ENCODE measurements around the gene RNH1. TPM values are rescaled to one million over a fixed set of nuclear protein-coding genes. Genes with fewer than 3 reads are reported as not detected.

RNH1 gene
- polyA plus RNA-seq, 3 donors: 381 to 445 (median 443) TPM

DNA sequence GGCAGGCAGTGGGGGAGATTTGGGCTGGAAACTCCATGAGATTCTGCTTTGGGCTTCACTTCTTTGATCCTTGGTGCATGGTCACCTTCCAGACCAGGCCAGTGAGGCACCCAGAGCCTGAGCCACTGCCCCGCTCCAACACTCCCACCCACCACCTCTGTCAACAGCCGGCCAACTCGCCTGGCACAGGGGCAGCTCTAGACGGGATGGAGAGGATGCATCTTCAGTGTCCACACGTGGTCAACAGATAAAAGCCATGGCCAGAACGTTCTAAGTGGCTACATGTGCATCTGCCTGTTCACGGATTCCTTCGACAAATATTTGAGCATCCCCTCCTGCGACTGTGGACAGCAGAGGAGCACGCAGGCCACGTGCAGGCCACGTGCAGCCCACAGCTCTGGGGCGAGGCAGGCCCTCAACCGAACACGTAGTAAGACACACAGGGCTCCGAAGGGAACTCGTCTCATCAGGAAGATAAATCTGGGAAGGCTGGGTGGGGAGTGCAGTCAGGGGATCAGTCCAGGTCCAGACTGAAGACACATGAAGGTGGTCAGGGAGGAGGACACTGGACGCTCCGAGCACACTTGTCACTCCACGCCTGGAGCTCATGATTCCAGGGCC lies 31.5 kb upstream of the RNH1 start:
- intact Hi-C loops (cut with micrococcal nuclease): no loop called here
- Histone ChIP-seq H3K9me3 (replicated peaks in 1 of 2; ENCODE audit: control insufficient read depth in 1 of 2, insufficient read depth in 1 of 2, low read length in 2 of 2) (no peaks in the 10 kb centered on the region), H3K4me3 (replicated peaks in 1 of 3; ENCODE audit: low read depth in 2 of 3, low read length in 3 of 3) (no peak overlapping the region), H3K27ac (ENCODE audit: low read depth in 1 of 2, low read length in 2 of 2) (no peak overlapping the region), H3K4me2 (replicated peaks; ENCODE audit: extremely low read depth, low read length, poor library complexity, severe bottlenecking) (no peak overlapping the region), H2AFZ (ENCODE audit: insufficient read depth, low read depth, low read length, poor library complexity, severe bottlenecking) (no peak overlapping the region), H3K27me3 (ENCODE audit: control insufficient read depth in 2 of 2, insufficient read depth in 2 of 2, low read length in 2 of 2) (peaks cover 0 to 27% of the 10 kb centered on the region in 2 donors), H4K20me1 (ENCODE audit: insufficient read depth, low read length) (peaks cover 13% of the 10 kb centered on the region), H3K9ac (ENCODE audit: insufficient read depth, low read length, poor library complexity, severe bottlenecking) (no peak overlapping the region), H3K79me2 (ENCODE audit: insufficient read depth, low read length) (peaks cover 12% of the 10 kb centered on the region), H3K4me1 (ENCODE audit: control insufficient read depth in 1 of 2, insufficient read depth in 2 of 2, low read length in 2 of 2) (peaks cover 33 to 37% of the 10 kb centered on the region in 2 donors), H3K36me3 (replicated peaks in 1 of 2; ENCODE audit: control insufficient read depth in 1 of 2, insufficient read depth in 2 of 2, low read length in 2 of 2) (peaks cover 0 to under 1% of the 10 kb centered on the region in 2 donors)
- no peak for DNase-seq
- Mint-ChIP-seq H3K27ac (no peak overlapping the region), H3K36me3 (peaks cover 0 to 2% of the 10 kb centered on the region in 2 donors), H3K27me3 (ENCODE audit: low read depth in 3 of 3) (peaks cover 15 to 40% (median 26%) of the 10 kb centered on the region in 3 donors), H3K9me3 (peaks cover 0 to 4% (median 0%) of the 10 kb centered on the region in 7 donors), H3K4me3 (no peak overlapping the region), H3K4me1 (peaks cover 11% of the 10 kb centered on the region)
- TF ChIP-seq, protein P1, sequence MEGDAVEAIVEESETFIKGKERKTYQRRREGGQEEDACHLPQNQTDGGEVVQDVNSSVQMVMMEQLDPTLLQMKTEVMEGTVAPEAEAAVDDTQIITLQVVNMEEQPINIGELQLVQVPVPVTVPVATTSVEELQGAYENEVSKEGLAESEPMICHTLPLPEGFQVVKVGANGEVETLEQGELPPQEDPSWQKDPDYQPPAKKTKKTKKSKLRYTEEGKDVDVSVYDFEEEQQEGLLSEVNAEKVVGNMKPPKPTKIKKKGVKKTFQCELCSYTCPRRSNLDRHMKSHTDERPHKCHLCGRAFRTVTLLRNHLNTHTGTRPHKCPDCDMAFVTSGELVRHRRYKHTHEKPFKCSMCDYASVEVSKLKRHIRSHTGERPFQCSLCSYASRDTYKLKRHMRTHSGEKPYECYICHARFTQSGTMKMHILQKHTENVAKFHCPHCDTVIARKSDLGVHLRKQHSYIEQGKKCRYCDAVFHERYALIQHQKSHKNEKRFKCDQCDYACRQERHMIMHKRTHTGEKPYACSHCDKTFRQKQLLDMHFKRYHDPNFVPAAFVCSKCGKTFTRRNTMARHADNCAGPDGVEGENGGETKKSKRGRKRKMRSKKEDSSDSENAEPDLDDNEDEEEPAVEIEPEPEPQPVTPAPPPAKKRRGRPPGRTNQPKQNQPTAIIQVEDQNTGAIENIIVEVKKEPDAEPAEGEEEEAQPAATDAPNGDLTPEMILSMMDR (IDR thresholded peaks at IDR 0.05): no peak
- WGBS (ENCODE audit: insufficient coverage): 92% methylated on average over 18 of the region's 20 CpGs

DNA sequence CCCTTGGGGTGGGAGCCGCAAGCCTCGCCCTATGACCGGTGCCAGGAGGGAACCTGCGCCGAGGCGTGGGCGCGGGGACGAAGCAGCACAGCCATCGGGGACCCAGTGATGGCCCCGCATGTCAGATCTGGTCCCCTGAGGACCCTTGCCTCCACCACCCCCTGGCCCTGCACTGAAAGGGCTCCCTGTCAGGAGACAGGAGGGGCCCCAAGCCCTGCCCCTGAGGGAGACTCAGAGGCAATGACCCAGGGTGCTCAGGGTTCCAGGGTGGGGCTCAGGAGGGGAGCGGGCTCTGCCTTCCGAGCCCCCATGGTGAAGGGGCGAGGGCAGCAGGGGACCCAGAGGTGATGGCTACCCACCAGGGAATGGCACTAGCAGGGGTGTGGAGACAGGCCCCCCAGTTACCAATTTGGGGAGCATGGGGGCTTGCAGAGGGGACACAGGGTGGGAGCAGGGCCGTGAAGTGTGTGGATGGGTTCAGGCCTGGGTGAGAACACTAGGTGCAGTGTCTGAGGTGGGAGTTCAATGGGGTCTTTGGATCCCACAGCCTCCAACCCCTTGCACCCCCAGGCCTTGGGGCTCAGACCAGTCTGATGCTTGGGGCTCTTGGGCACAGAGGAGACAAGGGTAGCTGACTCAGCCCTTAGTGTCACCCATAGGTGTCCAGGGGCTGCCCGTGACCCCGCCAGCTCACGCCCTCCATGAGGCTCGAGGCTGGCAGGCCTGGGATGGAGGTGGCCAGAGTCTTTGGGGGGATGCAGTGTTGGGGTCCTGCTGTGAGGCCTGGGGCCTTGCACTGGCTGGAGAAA lies 30.8 kb upstream of the RNH1 start:
- TF ChIP-seq, protein P1 (IDR thresholded peaks at IDR 0.05): no peak
- H3K36me3 Mint-ChIP-seq: peaks cover under 1 to 4% of the 10 kb centered on the region in 2 donors

More for the DNA sequence above, 30.8 kb upstream of the RNH1 start:
- peak overlapping the region; percentile 87 for H3K4me2 ChIP-seq (replicated peaks; ENCODE audit: extremely low read depth, low read length, poor library complexity, severe bottlenecking)
- H2AFZ ChIP-seq (ENCODE audit: insufficient read depth, low read depth, low read length, poor library complexity, severe bottlenecking): peak overlapping the region; percentile 79
- intact Hi-C loops (cut with micrococcal nuclease): no loop called here
- H3K36me3 ChIP-seq (replicated peaks in 1 of 2; ENCODE audit: control insufficient read depth in 1 of 2, insufficient read depth in 2 of 2, low read length in 2 of 2): peaks cover 3 to 8% of the 10 kb centered on the region in 2 donors
- H3K27me3 ChIP-seq (ENCODE audit: control insufficient read depth in 2 of 2, insufficient read depth in 2 of 2, low read length in 2 of 2): peaks cover 0 to 27% of the 10 kb centered on the region in 2 donors
- Mint-ChIP-seq H3K27ac (peak overlapping the region in 1 of 7 donors; percentile 74), H3K4me1 (peaks cover 11% of the 10 kb centered on the region), H3K27me3 (ENCODE audit: low read depth in 3 of 3) (peaks cover 15 to 39% (median 22%) of the 10 kb centered on the region in 3 donors), H3K9me3 (peaks cover 0 to 4% (median 0%) of the 10 kb centered on the region in 7 donors), H3K4me3 (peak overlapping the region; percentile 77 to 90)
- peaks cover 33 to 37% of the 10 kb centered on the region in 2 donors for H3K4me1 ChIP-seq (ENCODE audit: control insufficient read depth in 1 of 2, insufficient read depth in 2 of 2, low read length in 2 of 2)
- H3K79me2 ChIP-seq (ENCODE audit: insufficient read depth, low read length): peaks cover 12% of the 10 kb centered on the region
- no peaks in the 10 kb centered on the region for H3K9me3 ChIP-seq (replicated peaks in 1 of 2; ENCODE audit: control insufficient read depth in 1 of 2, insufficient read depth in 1 of 2, low read length in 2 of 2)
- no peak for DNase-seq
- H3K4me3 ChIP-seq (replicated peaks in 1 of 3; ENCODE audit: low read depth in 2 of 3, low read length in 3 of 3): peak overlapping the region in 2 of 3 experiments; percentile 38 to 76
- WGBS (ENCODE audit: insufficient coverage): 35% methylated on average over 17 of the region's 19 CpGs
- H4K20me1 ChIP-seq (ENCODE audit: insufficient read depth, low read length): peaks cover 20% of the 10 kb centered on the region
- H3K9ac ChIP-seq (ENCODE audit: insufficient read depth, low read length, poor library complexity, severe bottlenecking): peak overlapping the region; percentile 43
- H3K27ac ChIP-seq (ENCODE audit: low read depth in 1 of 2, low read length in 2 of 2): no peak overlapping the region

All from CD14-positive monocyte (primary cell).